ENCODE results near the gene TAF5. TPM values are rescaled to one million over a fixed set of nuclear protein-coding genes. Genes with fewer than 3 reads are reported as not detected.
A peak's percentile ranks its signal among the peaks of the same experiment; 100 is the strongest.
"Not testable (repeated sequence)": the region's sequence is repeated elsewhere in the genome, so short reads cannot be mapped to it uniquely, and the experiment has no call there.

Gene TAF5
- total RNA-seq, 6 experiments from 2014 or later: 2.7 to 4.0 (median 3.8) TPM

DNA sequence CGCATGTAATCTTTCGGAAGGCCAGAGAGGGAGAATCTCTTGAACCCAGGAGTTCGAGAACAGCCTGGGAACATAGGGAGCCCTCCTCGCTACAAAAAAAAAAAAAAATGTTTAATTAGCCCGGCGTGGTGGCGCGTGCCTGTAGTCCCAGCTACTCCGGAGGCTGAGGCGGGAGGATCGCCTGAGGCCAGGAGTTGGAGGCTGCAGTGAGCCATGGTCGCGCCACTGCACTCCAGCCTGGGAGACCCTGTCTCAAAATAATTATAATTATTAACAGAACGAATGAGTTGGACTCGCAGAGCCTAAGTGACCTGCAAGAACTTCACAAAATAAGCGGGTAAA is 17.6 kb upstream of the TAF5 start:
- H3K27me3 Mint-ChIP-seq (ENCODE audit: insufficient read depth): no peaks in the 10 kb centered on the region
- H3K4me3 Mint-ChIP-seq: peak overlapping the region; percentile 94
- peak overlapping the region; percentile 40; the same call in 1 of the 2 replicates for H3K27ac Mint-ChIP-seq
- H3K36me3 Mint-ChIP-seq (ENCODE audit: low read depth): no peaks in the 10 kb centered on the region; the same call in 1 of the 2 replicates
- TF ChIP-seq, protein P1, sequence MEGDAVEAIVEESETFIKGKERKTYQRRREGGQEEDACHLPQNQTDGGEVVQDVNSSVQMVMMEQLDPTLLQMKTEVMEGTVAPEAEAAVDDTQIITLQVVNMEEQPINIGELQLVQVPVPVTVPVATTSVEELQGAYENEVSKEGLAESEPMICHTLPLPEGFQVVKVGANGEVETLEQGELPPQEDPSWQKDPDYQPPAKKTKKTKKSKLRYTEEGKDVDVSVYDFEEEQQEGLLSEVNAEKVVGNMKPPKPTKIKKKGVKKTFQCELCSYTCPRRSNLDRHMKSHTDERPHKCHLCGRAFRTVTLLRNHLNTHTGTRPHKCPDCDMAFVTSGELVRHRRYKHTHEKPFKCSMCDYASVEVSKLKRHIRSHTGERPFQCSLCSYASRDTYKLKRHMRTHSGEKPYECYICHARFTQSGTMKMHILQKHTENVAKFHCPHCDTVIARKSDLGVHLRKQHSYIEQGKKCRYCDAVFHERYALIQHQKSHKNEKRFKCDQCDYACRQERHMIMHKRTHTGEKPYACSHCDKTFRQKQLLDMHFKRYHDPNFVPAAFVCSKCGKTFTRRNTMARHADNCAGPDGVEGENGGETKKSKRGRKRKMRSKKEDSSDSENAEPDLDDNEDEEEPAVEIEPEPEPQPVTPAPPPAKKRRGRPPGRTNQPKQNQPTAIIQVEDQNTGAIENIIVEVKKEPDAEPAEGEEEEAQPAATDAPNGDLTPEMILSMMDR (IDR thresholded peaks at IDR 0.05): no peak
- peaks cover 11% of the 10 kb centered on the region for H3K4me1 Mint-ChIP-seq (ENCODE audit: low read depth)
- no peaks in the 10 kb centered on the region for H3K9me3 Mint-ChIP-seq
- no peak for DNase-seq

DNA sequence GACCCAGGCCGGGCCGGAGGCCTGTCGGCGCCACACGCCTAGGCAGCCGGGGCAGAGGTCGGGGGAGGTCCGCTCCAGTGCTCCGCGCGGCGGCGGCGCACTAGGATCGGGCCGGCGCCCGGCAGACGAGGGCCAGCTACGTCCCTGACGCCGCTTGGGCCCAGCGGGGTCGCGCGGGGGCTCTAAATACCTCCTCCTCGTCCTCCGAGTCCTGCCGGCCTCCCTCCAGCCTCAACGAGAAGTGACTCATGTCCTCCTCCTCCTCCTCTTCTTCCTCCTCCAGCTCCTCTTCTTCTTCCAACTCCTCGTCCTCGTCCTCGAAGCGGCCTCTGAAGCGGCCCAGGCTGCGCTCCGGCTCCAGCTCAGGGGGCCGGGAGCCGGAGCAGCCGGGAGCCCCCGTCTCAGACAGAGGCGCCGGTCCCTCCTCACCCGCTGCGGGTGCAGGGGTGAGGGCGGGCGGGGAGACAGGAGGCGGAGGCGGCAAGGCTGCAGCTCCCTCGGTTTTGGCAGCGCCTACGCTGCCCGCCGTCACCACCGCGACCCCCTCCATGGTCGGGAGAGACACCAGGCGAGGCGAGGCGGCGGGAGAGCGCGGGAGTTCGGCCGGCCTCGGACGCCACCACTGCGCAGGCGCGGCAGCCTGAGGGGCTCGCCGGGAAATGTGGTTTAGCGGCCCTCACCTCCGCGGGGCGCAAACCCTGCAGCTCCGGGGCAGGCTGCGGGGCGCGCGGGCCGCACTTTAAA is 17.1 kb upstream of the TAF5 start, which contains the start of gene PCGF6:
PCGF6 (minus strand) TSS at position 624 of the 744 bp plus-strand sequence; CDS start at position 550, 74 bp downstream.
- no peaks in the 10 kb centered on the region for H3K27me3 Mint-ChIP-seq (ENCODE audit: insufficient read depth)
- peak; percentile 61 for DNase-seq
- peak within 1 kb of the TSS; percentile 91 for H3K27ac Mint-ChIP-seq
- peak within 1 kb of the TSS; percentile 94 for H3K4me3 Mint-ChIP-seq
- no peaks in the 10 kb centered on the region for H3K9me3 Mint-ChIP-seq
- no peaks in the 10 kb centered on the region; the same call in 1 of the 2 replicates for H3K36me3 Mint-ChIP-seq (ENCODE audit: low read depth)
- H3K4me1 Mint-ChIP-seq (ENCODE audit: low read depth): peaks cover 11% of the 10 kb centered on the region
- TF ChIP-seq, protein P1 (IDR thresholded peaks at IDR 0.05): peak; percentile 20

DNA sequence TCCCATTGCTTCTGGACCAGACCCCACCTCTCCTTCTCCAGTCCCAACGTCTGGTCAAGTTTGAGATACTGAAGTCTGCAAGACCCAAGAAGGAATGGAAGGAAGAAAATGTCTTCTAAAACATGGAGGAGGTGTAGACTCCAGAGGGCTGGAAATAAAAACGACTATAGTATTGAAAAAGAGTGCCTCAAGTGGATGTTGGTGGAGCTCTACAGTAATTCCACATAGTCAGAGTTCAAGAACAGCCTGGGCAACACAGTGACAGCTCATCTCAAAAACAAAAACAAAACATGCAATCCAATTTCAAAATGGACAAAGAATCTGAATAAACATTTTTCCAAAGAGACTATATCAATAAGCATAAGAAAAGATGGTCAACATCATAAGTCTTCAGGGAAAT is 14.5 kb upstream of the TAF5 start:
- TF ChIP-seq, protein P1 (IDR thresholded peaks at IDR 0.05): no peak; the same call in 1 of the 2 replicates
- Mint-ChIP-seq H3K36me3 (ENCODE audit: low read depth) (no peaks in the 10 kb centered on the region; the same call in 1 of the 2 replicates), H3K4me3 (no peak overlapping the region), H3K27me3 (ENCODE audit: insufficient read depth) (no peaks in the 10 kb centered on the region), H3K9me3 (no peaks in the 10 kb centered on the region), H3K27ac (no peak overlapping the region), H3K4me1 (ENCODE audit: low read depth) (peaks cover 11% of the 10 kb centered on the region)
- no peak for DNase-seq

DNA sequence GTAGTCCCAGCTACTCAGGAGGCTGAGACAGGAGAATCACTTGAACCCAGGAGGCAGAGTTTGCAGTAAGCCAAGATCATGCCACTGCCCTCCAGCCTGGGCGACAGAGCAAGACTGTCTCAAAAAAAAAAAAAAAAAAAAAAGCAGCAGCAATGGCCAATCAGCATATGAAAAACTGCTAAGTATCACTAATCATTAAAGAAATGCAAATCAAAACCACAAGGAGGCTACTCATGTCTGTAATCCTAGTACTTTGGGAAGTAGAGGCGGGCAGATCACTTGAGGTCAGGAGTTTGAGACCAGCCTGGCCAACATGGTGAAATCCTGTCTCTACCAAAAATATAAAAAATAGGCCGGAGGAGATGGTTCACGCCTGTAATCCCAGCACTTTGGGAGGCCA is 13.2 kb upstream of the TAF5 start:
- not testable (repeated sequence) for H3K27me3 Mint-ChIP-seq (ENCODE audit: insufficient read depth)

DNA sequence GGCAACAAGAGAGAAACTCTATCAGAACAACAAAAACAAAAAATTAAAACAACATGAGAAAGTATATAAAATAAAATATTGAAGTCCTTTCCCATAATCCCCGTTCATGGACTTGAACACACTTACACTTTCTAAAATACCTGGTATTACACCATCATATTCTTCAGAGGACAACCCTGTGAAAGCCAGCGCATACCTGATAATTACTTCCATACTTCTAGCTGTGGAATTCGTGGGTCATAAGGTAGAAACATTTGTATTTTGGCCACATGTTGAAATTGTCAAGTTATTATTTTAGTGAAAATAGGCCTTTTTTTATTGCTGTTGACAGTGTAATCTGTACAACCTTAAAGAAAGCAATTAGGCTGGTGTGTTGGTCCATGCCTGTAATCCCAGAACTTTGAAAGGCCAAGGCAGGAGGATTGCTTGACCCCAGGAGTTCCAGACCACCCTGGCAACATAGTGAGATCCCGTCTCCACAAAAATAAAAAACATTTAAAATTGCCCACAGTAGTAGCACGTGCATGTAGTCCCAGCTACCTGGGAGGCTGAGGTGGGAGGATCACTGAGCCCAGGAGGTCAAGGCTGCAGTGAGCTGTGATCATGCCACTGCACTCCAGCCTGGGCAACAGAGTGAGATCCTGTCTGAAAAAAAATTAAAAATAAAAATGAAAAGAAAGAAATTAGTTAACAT is 11.7 kb upstream of the TAF5 start:
- no peaks in the 10 kb centered on the region for H3K36me3 Mint-ChIP-seq (ENCODE audit: low read depth)
- H3K9me3 Mint-ChIP-seq: no peaks in the 10 kb centered on the region
- TF ChIP-seq, protein P1 (IDR thresholded peaks at IDR 0.05): no peak
- no peak overlapping the region for H3K4me3 Mint-ChIP-seq
- peaks cover 13% of the 10 kb centered on the region for H3K4me1 Mint-ChIP-seq (ENCODE audit: low read depth)
- H3K27me3 Mint-ChIP-seq (ENCODE audit: insufficient read depth): no peaks in the 10 kb centered on the region
- no peak overlapping the region for H3K27ac Mint-ChIP-seq
- DNase-seq: no peak

More for the DNA sequence above, 13.2 kb upstream of the TAF5 start:
- not testable (repeated sequence) for DNase-seq; H3K4me3 Mint-ChIP-seq; H3K4me1 Mint-ChIP-seq (ENCODE audit: low read depth); H3K9me3 Mint-ChIP-seq; H3K27ac Mint-ChIP-seq; H3K36me3 Mint-ChIP-seq (ENCODE audit: low read depth)

DNA sequence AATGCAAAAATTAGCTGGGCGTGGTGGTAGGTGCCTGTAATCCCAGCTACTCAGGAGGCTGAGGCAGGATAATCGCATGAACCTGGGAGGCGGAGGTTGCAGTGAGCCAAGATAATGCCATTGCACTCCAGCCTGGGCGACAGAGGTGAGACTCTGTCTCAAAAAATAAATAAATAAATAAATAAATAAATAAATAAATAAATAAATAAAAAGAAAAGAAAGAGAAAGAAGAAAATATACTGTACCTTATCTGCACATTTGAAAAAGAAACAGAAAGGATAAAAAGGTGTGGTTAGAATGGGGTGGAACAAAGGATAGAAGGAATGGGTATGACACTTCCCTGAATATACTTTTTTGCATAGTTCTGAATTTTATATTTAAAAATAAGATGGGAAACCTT is 8.3 kb upstream of the TAF5 start:
- not testable (repeated sequence) for DNase-seq; H3K4me3 Mint-ChIP-seq; H3K9me3 Mint-ChIP-seq; H3K36me3 Mint-ChIP-seq (ENCODE audit: low read depth); H3K4me1 Mint-ChIP-seq (ENCODE audit: low read depth); H3K27me3 Mint-ChIP-seq (ENCODE audit: insufficient read depth); H3K27ac Mint-ChIP-seq

DNA sequence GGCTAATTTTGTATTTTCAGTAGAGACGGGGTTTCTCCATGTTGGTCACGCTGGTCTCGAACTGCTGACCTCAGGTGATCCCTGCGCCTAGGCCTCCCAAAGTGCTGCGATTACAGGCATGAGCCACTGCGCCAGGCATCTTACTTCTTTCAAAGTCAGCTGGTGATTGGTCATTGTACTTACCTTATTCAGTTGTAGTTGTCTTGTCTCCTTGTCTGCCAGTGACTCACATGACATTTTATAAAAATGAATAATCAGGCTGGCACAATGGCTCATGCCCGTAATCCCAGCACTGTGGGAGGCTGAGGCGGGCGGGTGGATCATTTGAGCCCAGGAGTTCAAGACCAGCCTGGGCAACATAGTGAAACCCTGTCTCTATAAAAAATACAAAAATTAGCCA is 7.0 kb upstream of the TAF5 start:
- H3K9me3 Mint-ChIP-seq; H3K27me3 Mint-ChIP-seq (ENCODE audit: insufficient read depth); H3K4me1 Mint-ChIP-seq (ENCODE audit: low read depth); H3K4me3 Mint-ChIP-seq; DNase-seq; H3K27ac Mint-ChIP-seq; H3K36me3 Mint-ChIP-seq (ENCODE audit: low read depth): not testable (repeated sequence)

Measured in HFFc6 (cell line).